Transverse colon (tissue), 4 donors: Measurements from ENCODE around the gene C15orf39.

Experiments used
- EP300 ChIP-seq: sonication (generic); formaldehyde crosslinking; IDR thresholded peaks from one replicate; pipeline ENCODE4 v1.6.1; 2017; ENCODE audit warnings: antibody characterized with exemption, low read depth
- POLR2AphosphoS5 ChIP-seq, 3 donors: sonication (generic); formaldehyde crosslinking; IDR thresholded peaks; one replicate each; pipeline ENCODE4 v1.6.1; 2016; ENCODE audit warnings: antibody characterized with exemption in 3 of 3
- TF ChIP-seq, protein P1 (sequence below), 5 experiments: fragments of 200-600 bp in 3 of 5; fragments of 450-650 bp in 2 of 5; sonication (generic) in 3 of 5; IDR thresholded peaks; 1 replicate in 2 of 5; 2 replicates in 3 of 5; pipeline ENCODE4 v1.5.1; 2016 to 2017; ENCODE audit warnings: antibody characterized with exemption in 5 of 5, inconsistent platforms in 3 of 5, mild to moderate bottlenecking in 2 of 5, moderate library complexity in 1 of 5

DNA sequence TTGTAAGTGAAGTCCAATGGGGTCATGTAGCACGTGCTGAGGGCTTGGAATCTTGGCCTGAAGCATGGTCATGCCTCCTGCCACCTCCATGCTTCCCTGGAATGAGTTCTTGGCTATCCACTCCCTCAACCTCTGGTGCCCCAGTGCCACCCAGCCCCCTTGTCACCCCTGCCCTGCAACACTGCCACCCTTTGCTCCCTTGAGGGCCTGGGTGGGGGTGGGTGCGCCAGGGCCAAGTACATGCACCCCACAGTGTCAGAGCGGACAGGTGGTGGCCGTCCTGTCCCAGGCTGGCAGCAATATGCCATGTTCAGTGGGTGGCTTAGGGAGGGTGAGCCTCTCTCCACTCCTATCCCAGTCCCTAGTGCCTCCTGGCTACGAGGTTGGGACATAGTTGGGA, 27.6 kb upstream of the C15orf39 start:
- TF ChIP-seq, protein P1, sequence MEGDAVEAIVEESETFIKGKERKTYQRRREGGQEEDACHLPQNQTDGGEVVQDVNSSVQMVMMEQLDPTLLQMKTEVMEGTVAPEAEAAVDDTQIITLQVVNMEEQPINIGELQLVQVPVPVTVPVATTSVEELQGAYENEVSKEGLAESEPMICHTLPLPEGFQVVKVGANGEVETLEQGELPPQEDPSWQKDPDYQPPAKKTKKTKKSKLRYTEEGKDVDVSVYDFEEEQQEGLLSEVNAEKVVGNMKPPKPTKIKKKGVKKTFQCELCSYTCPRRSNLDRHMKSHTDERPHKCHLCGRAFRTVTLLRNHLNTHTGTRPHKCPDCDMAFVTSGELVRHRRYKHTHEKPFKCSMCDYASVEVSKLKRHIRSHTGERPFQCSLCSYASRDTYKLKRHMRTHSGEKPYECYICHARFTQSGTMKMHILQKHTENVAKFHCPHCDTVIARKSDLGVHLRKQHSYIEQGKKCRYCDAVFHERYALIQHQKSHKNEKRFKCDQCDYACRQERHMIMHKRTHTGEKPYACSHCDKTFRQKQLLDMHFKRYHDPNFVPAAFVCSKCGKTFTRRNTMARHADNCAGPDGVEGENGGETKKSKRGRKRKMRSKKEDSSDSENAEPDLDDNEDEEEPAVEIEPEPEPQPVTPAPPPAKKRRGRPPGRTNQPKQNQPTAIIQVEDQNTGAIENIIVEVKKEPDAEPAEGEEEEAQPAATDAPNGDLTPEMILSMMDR (IDR thresholded peaks at IDR 0.05) = no peak
- TF ChIP-seq EP300 (no peak), POLR2AphosphoS5 (IDR thresholded peaks at IDR 0.05) (no peak)
